Measurements from ENCODE around the gene CNTN2. TPM values are rescaled to one million over a fixed set of nuclear protein-coding genes. Genes with fewer than 3 reads are reported as not detected.

Gene CNTN2
- total RNA-seq, 1 donor from 2014 or later = 0.30 TPM

DNA sequence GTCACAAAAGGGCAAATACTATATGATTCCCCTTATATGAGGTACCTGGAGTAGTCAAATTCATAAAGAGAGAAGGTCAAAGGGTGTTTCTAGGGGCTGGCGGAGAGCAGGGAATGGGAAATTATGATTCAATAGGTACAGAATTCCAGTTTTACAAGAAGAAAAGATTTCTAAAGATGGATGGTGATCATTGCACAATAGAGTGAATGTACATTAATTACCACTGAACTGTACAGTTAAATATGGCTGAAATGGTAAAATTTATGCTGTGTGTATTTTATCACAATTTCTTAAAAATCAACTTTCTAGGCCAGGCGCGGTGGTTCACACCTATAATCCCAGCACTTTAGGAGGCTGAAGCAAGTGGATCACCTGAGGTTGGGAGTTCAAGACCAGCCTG is 59.4 kb downstream of the CNTN2 start:
- intact Hi-C loops (cut with DNase I) = no loop called here
- no peak for DNase-seq (ENCODE audit: low spot score)

DNA sequence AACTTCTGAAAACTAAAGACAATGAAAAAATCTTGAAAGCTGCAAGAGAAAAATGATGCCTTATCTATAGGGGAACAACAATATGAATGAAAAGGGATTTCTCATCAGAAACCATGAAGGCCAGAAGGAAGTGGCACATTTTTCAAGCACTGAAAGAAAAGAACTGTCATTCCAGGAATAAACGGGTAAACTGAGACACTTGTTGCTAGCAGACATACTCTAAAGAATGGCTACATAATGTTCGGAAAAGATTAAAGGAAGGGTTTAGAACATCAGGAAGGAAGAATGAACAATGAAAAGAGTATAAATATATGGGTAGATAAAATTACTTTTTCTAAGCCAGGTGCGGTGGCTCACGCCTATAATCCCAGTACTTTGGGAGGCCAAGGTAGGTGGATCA is 64.3 kb downstream of the CNTN2 start:
- no peak for DNase-seq (ENCODE audit: low spot score)
- intact Hi-C loops (cut with DNase I) = no loop called here

DNA sequence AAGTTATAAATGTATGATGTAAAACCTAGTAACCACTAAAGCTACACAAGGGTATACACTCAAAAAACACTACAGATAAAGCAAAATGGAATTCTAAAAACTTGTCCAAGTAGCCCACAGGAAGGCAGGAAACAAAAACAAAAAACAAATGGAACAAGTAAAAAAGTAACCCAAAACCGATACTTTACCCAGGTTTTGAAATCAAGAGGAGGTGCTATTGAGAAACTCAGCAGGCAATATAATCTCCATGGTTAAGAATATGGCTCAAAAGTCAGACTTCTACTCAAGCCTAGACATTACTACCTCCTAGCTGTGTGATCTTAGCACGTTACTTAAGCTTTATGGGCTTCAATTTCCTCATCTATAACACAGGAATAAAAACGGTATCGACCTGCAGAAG is 65.5 kb downstream of the CNTN2 start:
- DNase-seq (ENCODE audit: low spot score) = no peak
- intact Hi-C loops (cut with DNase I) = no loop called here

DNA sequence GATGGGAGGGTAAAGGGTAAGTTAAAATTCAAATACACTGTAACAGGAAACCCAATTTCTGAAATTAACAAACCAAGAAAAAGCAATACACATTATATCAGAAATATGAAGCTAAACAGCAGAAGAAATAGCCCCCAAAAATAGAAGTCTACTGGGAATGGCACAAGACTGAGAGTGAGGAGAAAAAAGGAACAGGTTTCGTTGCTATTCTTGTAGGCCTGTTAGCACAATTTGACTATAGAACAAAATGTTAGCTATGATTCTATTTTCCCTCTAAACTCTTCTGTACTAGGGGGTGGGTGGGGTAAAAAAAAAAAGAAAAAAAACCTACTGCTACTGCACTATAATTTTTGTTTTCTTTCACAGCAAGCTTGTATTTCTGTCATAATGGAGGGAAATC is 66.3 kb downstream of the CNTN2 start:
- DNase-seq (ENCODE audit: low spot score) = no peak
- intact Hi-C loops (cut with DNase I) = no loop called here

DNA sequence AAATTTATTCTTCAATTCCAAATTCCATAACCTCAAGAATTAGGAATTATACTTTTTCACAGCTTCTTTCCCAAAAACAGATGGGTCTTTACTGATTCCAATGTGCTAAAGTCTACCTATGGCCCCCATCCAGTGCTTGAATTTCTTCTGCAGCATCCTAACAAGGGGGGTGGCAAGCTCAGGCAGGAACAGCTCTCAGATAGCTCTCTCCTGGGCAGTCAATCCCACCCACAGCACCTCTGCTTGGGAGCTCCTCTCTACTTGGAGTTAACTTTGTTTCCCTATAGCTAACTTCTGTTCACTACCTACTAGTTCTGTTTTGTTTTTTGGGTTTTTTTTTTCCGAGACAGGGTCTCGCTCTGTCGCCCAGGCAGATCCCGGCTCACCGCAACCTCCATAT is 66.7 kb downstream of the CNTN2 start:
- intact Hi-C loops (cut with DNase I) = no loop called here
- no peak for DNase-seq (ENCODE audit: low spot score)

DNA sequence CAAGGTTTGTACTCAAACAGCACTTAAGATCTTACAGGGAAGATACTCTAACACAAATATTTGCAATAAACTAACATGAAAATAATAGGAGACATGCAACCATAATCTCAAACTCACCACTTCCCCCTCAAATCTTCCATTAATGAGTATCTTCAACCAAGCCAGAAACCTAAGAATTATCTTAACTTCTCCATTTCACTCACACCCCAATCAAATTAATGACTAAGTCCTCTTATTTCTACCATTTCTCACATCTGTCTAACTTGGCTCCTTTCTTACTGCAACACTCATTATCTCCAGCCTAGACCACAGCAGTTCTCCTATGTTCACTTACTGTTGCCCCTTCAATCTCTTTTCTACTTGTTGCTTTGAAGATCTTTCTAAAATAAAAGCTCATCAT is 68.3 kb downstream of the CNTN2 start:
- no peak for DNase-seq (ENCODE audit: low spot score)
- intact Hi-C loops (cut with DNase I) = no loop called here

DNA sequence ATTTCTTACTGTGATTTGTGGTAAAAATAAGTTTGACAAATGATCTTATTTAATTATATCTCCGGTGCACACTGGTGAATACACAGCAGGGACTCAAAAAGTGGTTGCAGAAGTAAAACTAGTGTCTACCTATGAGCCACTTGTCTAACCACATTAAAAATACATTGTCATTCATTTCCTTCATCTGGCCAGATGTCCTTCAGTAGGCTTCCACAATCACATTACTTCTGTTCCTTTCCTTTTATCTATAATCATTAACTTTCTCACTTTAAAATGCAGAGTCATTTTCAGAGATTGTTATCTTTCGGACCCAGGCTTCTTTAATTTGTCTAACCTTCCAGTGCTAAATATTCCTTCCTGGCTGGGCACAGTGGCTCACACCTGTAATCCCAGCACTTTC is 75.7 kb downstream of the CNTN2 start:
- DNase-seq (ENCODE audit: low spot score) = no peak
- intact Hi-C loops (cut with DNase I) = no loop called here

DNA sequence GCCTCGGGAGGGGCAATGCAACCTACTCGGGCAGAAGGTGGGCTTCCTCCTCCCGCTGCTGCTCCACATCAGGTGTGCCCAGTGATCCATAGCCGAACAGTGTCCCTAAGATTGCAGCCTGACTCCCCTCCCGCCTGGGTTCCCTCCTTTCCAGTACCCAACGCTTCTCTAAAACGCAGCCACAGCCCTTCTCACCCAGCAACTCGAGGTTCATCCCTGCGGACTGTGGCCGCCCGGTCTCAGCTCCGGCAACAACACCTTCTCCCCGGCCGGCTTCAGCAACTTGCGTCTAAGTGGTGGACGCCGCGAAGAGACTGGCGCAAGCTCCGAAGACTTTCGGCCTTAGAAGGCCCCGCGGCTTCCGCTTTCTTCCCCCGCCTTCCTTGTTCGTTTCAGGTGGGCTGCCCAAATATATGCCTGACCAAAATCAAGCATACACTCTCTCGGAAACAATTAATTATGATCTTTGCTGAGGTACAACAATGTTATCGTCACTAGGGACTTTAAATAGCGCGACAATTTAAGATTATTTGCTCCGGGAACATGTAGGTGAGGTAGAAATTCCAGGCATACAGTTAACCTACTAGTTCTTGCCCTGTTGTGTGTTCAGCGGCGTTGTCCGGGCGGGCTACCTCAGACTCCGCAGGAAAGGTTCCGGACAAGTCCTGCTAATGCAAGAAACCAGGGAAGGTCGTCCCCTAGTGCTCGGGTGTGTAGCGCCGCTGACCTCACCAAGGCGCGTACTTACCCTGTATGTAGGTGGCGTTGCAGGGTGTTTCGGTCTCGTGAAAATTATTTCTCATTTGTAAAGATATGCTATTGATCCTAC is 78.9 kb downstream of the CNTN2 start, which contains the start of gene RBBP5:
TSS of gene RBBP5 (minus strand) at position 319 of the 829 bp plus-strand sequence. CDS start at position 214, 105 bp downstream.
- intact Hi-C loops (cut with DNase I) = loop anchor here (1.0 to 5.0 kb wide), 3 partner anchors 21 to 105 kb away; partner anchors contain the start of genes DSTYK and TMCC2
- peak; percentile 97 for DNase-seq (ENCODE audit: low spot score)

DNA sequence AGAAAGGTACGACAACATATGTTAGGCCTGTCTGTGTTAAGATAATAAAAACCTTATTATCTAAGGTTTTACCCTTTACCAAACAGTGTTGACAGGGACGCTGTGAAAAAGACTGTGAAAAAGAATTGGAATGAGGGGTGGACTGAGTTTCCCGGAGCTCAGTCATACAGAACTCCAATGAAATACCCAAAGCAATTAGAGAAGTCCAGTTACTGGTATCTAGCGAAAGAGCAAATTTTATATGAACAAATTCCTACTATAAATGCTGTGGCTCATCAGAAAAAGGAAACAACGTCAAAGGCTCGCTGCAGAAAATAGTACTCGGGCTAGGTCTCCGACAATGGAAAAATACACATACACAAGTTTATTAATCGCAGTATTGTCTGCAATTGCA is 79.5 kb downstream of the CNTN2 start:
- DNase-seq (ENCODE audit: low spot score) = no peak
- intact Hi-C loops (cut with DNase I) = loop anchor here (1.0 to 5.0 kb wide), 3 partner anchors 20 to 105 kb away; partner anchors contain the start of genes DSTYK and TMCC2

DNA sequence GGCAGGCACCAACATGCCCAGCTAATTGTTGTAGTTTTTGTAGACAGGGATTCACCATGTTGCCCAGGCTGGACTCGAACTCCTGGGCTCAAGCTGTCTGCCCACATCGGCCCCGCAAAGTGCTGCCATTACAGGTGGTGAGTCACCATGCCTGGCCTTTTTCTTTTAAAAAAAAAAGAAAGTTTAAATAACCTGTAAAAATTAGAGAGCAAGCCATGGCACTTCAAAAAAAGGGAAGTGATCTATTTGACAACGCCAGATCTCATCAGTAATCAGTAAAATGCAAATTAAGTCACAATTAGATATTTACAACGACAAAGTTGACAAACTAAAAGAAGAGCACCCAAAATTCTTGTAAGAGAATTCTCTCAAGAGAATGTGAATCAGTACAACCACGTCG is 81.7 kb downstream of the CNTN2 start:
- DNase-seq (ENCODE audit: low spot score) = no peak
- intact Hi-C loops (cut with DNase I) = loop anchor here (5.0 kb wide), 1 partner anchor 88 kb away; the partner anchor contains the start of gene DSTYK

DNA sequence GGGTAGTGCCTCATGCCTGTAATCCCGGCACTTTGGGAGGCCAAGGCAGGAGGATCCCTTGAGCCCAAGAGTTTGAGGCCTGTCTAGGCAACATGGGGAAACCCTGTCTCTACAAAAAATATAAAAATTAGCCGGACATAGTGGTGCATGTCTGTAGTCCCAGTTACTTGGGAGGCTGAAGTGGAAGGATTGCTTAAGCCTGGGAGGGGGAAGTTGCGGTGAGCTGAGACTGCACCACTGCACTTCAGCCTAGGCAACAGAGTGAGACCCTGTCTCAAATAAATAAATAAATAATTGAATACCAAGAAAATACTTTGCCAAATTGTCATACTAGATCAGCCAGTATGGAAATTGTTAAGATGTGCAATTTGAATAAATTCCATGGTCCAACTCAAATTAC is 84.6 kb downstream of the CNTN2 start:
- DNase-seq (ENCODE audit: low spot score) = no peak
- intact Hi-C loops (cut with DNase I) = no loop called here

Other genes starting within 250 kb of the CNTN2 start
- gene NFASC, start 172.3 kb upstream of the CNTN2 start, total RNA-seq = 16.0 TPM
- gene TMEM81, start 41.2 kb downstream of the CNTN2 start, total RNA-seq = 1.7 TPM
- gene RBBP5, start 78.8 kb downstream of the CNTN2 start, total RNA-seq = 10.1 TPM
- 7.3 TPM for gene DSTYK, start 168.5 kb downstream of the CNTN2 start, total RNA-seq
- gene TMCC2, start 184.7 kb downstream of the CNTN2 start, total RNA-seq = 4.0 TPM